Esophagus muscularis mucosa (tissue), 4 donors: ENCODE measurements around the gene SMYD2. TPM values are rescaled to one million over a fixed set of nuclear protein-coding genes. Genes with fewer than 3 reads are reported as not detected.

Experiments used
- DNase-seq: peaks from one replicate; pipeline ENCODE4 v3.0.0-alpha.2; 2017; ENCODE audit errors: extremely low spot score
- H3K27ac ChIP-seq, 4 donors: fragments of 200-600 bp; sonication (generic); replicated peaks in 1 of 4; 1 replicate in 3 of 4; 2 replicates in 1 of 4; pipeline ENCODE4 v1.5.1; 2016 to 2019; ENCODE audit warnings: mild to moderate bottlenecking in 1 of 4
- H3K27me3 ChIP-seq, 4 donors: fragments of 200-600 bp; sonication (generic); one replicate each; pipeline versions ENCODE4 v1.5.1 to v1.6.0; 2016 to 2019
- H3K36me3 ChIP-seq, 4 donors: fragments of 200-600 bp; sonication (generic); one replicate each; pipeline ENCODE4 v1.5.1; 2016 to 2019
- H3K4me1 ChIP-seq, 4 donors: fragments of 200-600 bp; sonication (generic); one replicate each; pipeline ENCODE4 v1.5.1; 2016 to 2019
- H3K4me3 ChIP-seq, 4 donors: fragments of 200-600 bp; sonication (generic); 1 replicate in 2 of 4; 2 replicates in 2 of 4; pipeline ENCODE4 v1.5.1; 2016 to 2019; ENCODE audit warnings: mild to moderate bottlenecking in 4 of 4, moderate library complexity in 1 of 4
- H3K9me3 ChIP-seq, 4 donors: fragments of 200-600 bp; sonication (generic); 1 replicate in 3 of 4; 2 replicates in 1 of 4; pipeline ENCODE4 v1.5.1; 2016 to 2019
- EP300 ChIP-seq: sonication (generic); formaldehyde crosslinking; IDR thresholded peaks from one replicate; pipeline ENCODE4 v1.6.1; 2017; ENCODE audit warnings: antibody characterized with exemption
- POLR2A ChIP-seq: fragments of 450-650 bp; IDR thresholded peaks from one replicate; pipeline ENCODE4 v1.6.1; 2017; ENCODE audit warnings: antibody characterized with exemption, moderate library complexity, mild to moderate bottlenecking, low read depth
- POLR2AphosphoS5 ChIP-seq, 2 donors: sonication (generic); formaldehyde crosslinking; IDR thresholded peaks; one replicate each; pipeline ENCODE4 v1.6.1; 2017; ENCODE audit warnings: antibody characterized with exemption in 2 of 2
- WGBS: methylation state at CpG from one replicate; pipeline ENCODE4 v1.1.5; 2018; 5-methylcytosine and 5-hydroxymethylcytosine counted together
- intact Hi-C: fragments of 100-400 bp; cut with DNase I; formaldehyde crosslinking; loops from one replicate; pipeline ENCODE4 v1.15.1; 2023
- total RNA-seq, 4 donors: library from RNA; depleted of rRNA; stranded (reverse); fragments of >200 nt; gene quantifications; one replicate each; pipeline versions ENCODE4 v1.1.0 to v1.2.1, GENCODE V29; 2016
- TF ChIP-seq, protein P1 (sequence below), 3 experiments: fragments of 200-600 bp in 2 of 3; fragments of 450-650 bp in 1 of 3; sonication (generic) in 2 of 3; IDR thresholded peaks; one replicate each; pipeline ENCODE4 v1.5.1; 2017 to 2019; ENCODE audit warnings: antibody characterized with exemption in 3 of 3, mild to moderate bottlenecking in 2 of 3, moderate library complexity in 1 of 3

SMYD2 gene
- total RNA-seq, 4 donors from 2014 or later = 15.0 to 19.7 (median 18.4) TPM

DNA sequence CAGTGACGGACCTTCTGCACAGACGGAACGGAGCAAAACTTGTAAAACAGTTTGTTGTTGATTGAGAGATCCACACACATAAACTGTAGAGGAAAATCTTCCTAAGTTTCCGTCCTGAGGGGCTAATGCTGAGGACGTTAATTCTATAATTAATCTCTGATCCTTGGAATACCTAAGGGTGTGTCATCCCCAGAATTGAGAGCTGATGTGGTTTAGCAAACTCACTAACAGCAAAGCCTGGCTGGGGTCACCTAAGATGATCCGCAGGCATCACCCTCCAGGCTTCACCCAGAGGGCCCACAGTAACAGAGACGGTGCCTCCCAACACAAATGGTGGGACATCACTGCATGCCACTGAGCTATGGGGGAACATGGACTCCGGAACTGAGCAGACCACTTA is 97.5 kb downstream of the SMYD2 start:
- Histone ChIP-seq H3K27me3 (no peaks in the 10 kb centered on the region), H3K4me3 (no peak overlapping the region), H3K4me1 (peaks cover 0 to 43% (median 34%) of the 10 kb centered on the region in 4 donors), H3K27ac (peak overlapping the region in 2 of 4 donors; percentile 9 to 64), H3K9me3 (no peaks in the 10 kb centered on the region), H3K36me3 (peaks cover 8 to 65% (median 28%) of the 10 kb centered on the region in 4 donors)
- 93% methylated on average over 8 of the region's 8 CpGs for WGBS
- intact Hi-C loops = loop anchor here (5.0 kb wide), 1 partner anchor 41 kb away; no protein-coding TSS in a partner anchor
- DNase-seq = no peak
- TF ChIP-seq, protein P1, sequence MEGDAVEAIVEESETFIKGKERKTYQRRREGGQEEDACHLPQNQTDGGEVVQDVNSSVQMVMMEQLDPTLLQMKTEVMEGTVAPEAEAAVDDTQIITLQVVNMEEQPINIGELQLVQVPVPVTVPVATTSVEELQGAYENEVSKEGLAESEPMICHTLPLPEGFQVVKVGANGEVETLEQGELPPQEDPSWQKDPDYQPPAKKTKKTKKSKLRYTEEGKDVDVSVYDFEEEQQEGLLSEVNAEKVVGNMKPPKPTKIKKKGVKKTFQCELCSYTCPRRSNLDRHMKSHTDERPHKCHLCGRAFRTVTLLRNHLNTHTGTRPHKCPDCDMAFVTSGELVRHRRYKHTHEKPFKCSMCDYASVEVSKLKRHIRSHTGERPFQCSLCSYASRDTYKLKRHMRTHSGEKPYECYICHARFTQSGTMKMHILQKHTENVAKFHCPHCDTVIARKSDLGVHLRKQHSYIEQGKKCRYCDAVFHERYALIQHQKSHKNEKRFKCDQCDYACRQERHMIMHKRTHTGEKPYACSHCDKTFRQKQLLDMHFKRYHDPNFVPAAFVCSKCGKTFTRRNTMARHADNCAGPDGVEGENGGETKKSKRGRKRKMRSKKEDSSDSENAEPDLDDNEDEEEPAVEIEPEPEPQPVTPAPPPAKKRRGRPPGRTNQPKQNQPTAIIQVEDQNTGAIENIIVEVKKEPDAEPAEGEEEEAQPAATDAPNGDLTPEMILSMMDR (IDR thresholded peaks at IDR 0.05) = no peak
- no peak for TF ChIP-seq EP300
- TF ChIP-seq POLR2AphosphoS5 (IDR thresholded peaks at IDR 0.05) = no peak
- TF ChIP-seq POLR2A = no peak

DNA sequence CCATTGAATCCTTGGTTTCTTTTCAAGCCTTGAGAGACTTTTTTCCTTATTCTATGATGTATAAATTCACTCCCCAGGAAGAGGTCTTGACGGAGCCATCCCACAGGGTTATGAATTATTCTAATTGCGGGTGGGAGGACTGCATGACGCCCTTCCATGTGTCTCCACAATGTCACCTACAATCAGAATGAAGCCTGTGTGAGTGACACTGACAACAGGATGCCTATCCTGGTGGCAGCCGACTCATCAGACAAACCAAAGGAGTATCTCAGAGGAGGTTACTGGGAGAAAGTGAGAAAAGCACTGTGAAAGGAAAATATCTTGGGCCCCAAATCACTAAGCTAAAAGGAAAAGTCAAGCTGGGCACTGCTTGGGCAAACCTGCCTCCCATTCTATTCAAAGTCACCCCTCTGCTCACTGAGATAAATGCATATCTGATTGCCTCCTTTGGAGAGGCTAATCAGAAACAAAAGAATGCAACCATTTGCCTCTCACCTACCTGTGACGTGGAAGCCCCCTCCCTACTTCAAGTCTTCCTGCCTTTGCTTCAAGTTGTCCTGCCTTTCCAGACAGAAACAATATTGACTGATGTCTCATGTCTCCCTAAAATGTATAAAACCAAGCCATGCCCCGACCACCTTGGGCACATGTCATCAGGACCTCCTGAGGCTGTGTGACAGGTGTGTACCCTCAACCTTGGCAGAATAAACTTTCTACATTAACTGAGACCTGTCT is 98.4 kb downstream of the SMYD2 start:
- peaks cover 17 to 67% (median 37%) of the 10 kb centered on the region in 4 donors for H3K36me3 ChIP-seq
- 75% methylated on average over 6 of the region's 6 CpGs for WGBS
- H3K9me3 ChIP-seq = no peaks in the 10 kb centered on the region
- TF ChIP-seq, protein P1 (IDR thresholded peaks at IDR 0.05) = no peak
- TF ChIP-seq EP300 (no peak), POLR2AphosphoS5 (IDR thresholded peaks at IDR 0.05) (no peak), POLR2A (no peak)
- no peak for DNase-seq
- intact Hi-C loops = loop anchor here (5.0 kb wide), 1 partner anchor 42 kb away; no protein-coding TSS in a partner anchor
- no peaks in the 10 kb centered on the region for H3K27me3 ChIP-seq
- H3K4me3 ChIP-seq = no peak overlapping the region
- peaks cover 0 to 38% (median 32%) of the 10 kb centered on the region in 4 donors for H3K4me1 ChIP-seq
- peak overlapping the region in 3 of 4 donors; percentile 28 to 64 (median 63) for H3K27ac ChIP-seq

- Histone ChIP-seq H3K4me3 (no peak overlapping the region), H3K9me3 (no peaks in the 10 kb centered on the region), H3K36me3 (peaks cover 18 to 72% (median 44%) of the 10 kb centered on the region in 4 donors), H3K27ac (peak overlapping the region; percentile 28 to 64 (median 53)), H3K4me1 (peaks cover 0 to 36% (median 28%) of the 10 kb centered on the region in 4 donors), H3K27me3 (no peaks in the 10 kb centered on the region)
- intact Hi-C loops = loop anchor here (10.0 kb wide), 1 partner anchor 174 kb away; the partner anchor contains the start of gene PTPN14
- 59% methylated on average over 3 of the region's 3 CpGs for WGBS
- DNase-seq = no peak
- peak in 1 of 2 donors; percentile 45 for TF ChIP-seq POLR2AphosphoS5 (IDR thresholded peaks at IDR 0.05)
- TF ChIP-seq, protein P1 (IDR thresholded peaks at IDR 0.05) = no peak
These were observed 99.4 kb downstream of the SMYD2 start for GRCh38 chr1:214380396-214380795.

- no peak for DNase-seq
- TF ChIP-seq, protein P1 (IDR thresholded peaks at IDR 0.05) = no peak
- TF ChIP-seq EP300 (no peak), POLR2AphosphoS5 (IDR thresholded peaks at IDR 0.05) (no peak), POLR2A (no peak)
- intact Hi-C loops = loop anchor here (10.0 kb wide), 1 partner anchor 174 kb away; the partner anchor contains the start of gene PTPN14
- H3K4me3 ChIP-seq = no peak overlapping the region
- H3K9me3 ChIP-seq = no peaks in the 10 kb centered on the region
- peaks cover 0 to 36% (median 28%) of the 10 kb centered on the region in 4 donors for H3K4me1 ChIP-seq
- 56% methylated on average over 1 of the region's 1 CpG for WGBS
- no peaks in the 10 kb centered on the region for H3K27me3 ChIP-seq
- H3K36me3 ChIP-seq = peaks cover 18 to 71% (median 44%) of the 10 kb centered on the region in 4 donors
- H3K27ac ChIP-seq = peak overlapping the region; percentile 28 to 64 (median 53)
These were observed 100.2 kb downstream of the SMYD2 start for GRCh38 chr1:214380986-214381695.
